HUES64 (cell line): ENCODE data around the gene ZNF606.

Source experiments
- H3K27ac ChIP-seq: 2 replicates; pipeline ENCODE4 v1.7.0; 2013; ENCODE audit warnings: low read depth, low read length, inconsistent platforms
- H3K27me3 ChIP-seq: 2 replicates; pipeline ENCODE4 v1.6.1; 2013; ENCODE audit warnings: mild to moderate bottlenecking, low read length; ENCODE audit not compliant: insufficient read depth
- H3K36me3 ChIP-seq: 2 replicates; pipeline ENCODE4 v1.6.1; 2013; ENCODE audit warnings: mild to moderate bottlenecking, low read length; ENCODE audit not compliant: insufficient read depth
- H3K4me1 ChIP-seq: 2 replicates; pipeline ENCODE4 v1.6.1; 2013; ENCODE audit warnings: mild to moderate bottlenecking, low read length, moderate library complexity; ENCODE audit not compliant: insufficient read depth
- H3K4me3 ChIP-seq: 2 replicates; pipeline ENCODE4 v1.5.1; 2013; ENCODE audit warnings: mild to moderate bottlenecking, low read length, moderate library complexity
- H3K9ac ChIP-seq: 2 replicates; pipeline ENCODE4 v1.6.1; 2013; ENCODE audit warnings: mild to moderate bottlenecking, low read depth, low read length
- H3K9me3 ChIP-seq: 2 replicates; pipeline ENCODE4 v1.6.1; 2013; ENCODE audit warnings: low read depth, low read length; ENCODE audit not compliant: insufficient read depth
- WGBS: fragments of 150-250, 120-280 bp; methylation state at CpG from one replicate; pipeline ENCODE4 v1.1.7; 2013; ENCODE audit warnings: missing lambda C conversion rate; 5-methylcytosine and 5-hydroxymethylcytosine counted together

Gene ZNF606

DNA sequence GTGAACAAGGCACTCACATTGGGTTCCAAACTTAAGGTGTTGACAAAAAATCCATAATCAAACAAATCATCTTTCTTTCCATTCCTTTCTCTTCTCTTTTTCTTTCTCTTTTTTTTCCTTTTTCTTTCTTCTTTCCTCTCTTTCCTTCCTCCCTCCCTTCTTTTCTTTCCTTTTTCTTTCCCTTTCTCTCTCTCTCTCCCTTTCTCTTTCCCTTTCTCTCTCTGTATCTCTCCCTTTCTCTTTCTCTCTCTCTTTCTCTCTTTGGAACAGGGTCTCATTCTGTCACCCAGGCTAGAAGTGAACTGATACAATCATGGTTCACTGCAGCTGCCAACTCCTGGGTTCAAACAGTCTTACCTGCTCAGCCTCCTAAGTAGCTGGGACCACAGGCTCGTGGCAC, 40.8 kb downstream of the ZNF606 start:
- H3K9me3 ChIP-seq: peaks cover 58% of the 10 kb centered on the region
- no peaks in the 10 kb centered on the region for H3K4me1 ChIP-seq
- WGBS: 80% methylated on average over 1 of the region's 1 CpG
- H3K9ac ChIP-seq: no peak overlapping the region
- H3K36me3 ChIP-seq: no peaks in the 10 kb centered on the region
- no peak overlapping the region for H3K4me3 ChIP-seq
- no peaks in the 10 kb centered on the region for H3K27me3 ChIP-seq
- no peak overlapping the region for H3K27ac ChIP-seq

DNA sequence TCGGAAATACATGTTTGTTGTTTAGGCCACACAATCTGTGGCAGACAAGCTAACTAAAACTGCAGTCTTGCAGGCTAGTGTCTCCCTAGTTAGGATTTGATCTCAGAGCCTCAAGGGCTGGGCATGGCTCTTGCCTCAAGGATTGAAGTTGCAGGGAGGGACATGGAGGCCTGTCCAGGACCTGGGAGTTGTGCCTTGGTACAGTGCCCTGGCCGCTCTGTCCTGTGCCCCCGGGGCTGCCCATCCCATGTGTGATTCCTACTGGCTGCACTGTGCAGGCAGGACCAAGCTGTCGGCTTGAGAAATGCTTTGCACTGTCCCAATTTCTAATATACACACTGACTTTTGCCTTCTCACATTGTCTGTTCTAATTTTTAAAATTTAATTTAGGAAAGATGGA, 47.6 kb downstream of the ZNF606 start:
- no peaks in the 10 kb centered on the region for H3K4me1 ChIP-seq
- no peak overlapping the region for H3K9ac ChIP-seq
- H3K4me3 ChIP-seq: no peak overlapping the region
- no peaks in the 10 kb centered on the region for H3K27me3 ChIP-seq
- whole genome bisulfite sequencing: 92% methylated on average over 4 of the region's 4 CpGs
- no peak overlapping the region for H3K27ac ChIP-seq
- no peaks in the 10 kb centered on the region for H3K36me3 ChIP-seq
- peaks cover 41% of the 10 kb centered on the region; the same call in 1 of the 2 replicates for H3K9me3 ChIP-seq

DNA sequence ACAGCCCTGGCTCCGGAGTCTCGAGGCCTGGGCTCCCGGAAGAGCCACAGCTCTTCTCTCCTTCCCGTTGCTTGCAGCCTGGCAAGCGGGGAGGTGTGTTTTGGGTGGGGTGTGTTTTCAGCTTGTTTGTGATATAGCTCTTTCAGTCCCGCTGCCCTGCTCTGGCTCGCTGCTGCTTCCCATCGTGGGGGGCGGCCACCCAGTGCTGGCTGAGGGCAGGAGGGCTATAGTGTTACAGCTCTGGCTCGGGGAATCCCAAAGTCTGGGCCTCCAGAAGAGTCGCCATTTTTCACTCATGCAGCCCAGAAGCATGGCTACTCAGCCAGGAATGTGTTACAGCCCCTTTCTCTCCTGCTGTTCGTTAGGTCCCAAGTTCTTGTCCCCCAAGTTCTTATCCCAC, 52.9 kb downstream of the ZNF606 start:
- 90% methylated on average over 12 of the region's 12 CpGs for WGBS
- Histone ChIP-seq H3K36me3 (no peaks in the 10 kb centered on the region), H3K27ac (no peak overlapping the region), H3K4me3 (no peak overlapping the region), H3K9me3 (peaks cover 27% of the 10 kb centered on the region; the same call in 1 of the 2 replicates), H3K4me1 (peaks cover 5% of the 10 kb centered on the region; the same call in 1 of the 2 replicates), H3K27me3 (no peaks in the 10 kb centered on the region), H3K9ac (no peak overlapping the region)

DNA sequence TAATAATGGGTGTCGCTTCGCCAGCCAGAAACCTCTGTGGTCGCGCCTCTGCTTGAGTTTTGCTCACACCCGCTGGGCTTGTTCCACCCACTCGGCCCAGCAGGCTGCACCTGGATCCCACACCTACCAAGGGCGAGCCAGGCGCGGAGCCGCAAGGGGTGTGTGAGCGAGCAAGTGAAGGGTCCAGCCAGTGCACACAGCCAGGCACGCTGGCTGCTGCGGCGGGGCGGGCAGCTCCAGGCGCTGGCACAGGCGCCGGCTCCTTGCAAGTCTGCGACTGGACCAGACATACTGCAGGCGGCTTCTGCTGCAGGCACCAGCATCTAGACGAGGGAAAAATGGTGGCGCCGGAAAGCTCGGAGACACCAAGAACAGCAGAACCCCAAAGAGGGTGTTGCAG, 53.3 kb downstream of the ZNF606 start:
- no peak overlapping the region for H3K27ac ChIP-seq
- H3K4me1 ChIP-seq: peaks cover 5% of the 10 kb centered on the region; the same call in 1 of the 2 replicates
- peaks cover 27% of the 10 kb centered on the region; the same call in 1 of the 2 replicates for H3K9me3 ChIP-seq
- WGBS: 95% methylated on average over 24 of the region's 24 CpGs
- no peaks in the 10 kb centered on the region for H3K36me3 ChIP-seq
- H3K27me3 ChIP-seq: no peaks in the 10 kb centered on the region
- no peak overlapping the region for H3K4me3 ChIP-seq
- H3K9ac ChIP-seq: no peak overlapping the region

DNA sequence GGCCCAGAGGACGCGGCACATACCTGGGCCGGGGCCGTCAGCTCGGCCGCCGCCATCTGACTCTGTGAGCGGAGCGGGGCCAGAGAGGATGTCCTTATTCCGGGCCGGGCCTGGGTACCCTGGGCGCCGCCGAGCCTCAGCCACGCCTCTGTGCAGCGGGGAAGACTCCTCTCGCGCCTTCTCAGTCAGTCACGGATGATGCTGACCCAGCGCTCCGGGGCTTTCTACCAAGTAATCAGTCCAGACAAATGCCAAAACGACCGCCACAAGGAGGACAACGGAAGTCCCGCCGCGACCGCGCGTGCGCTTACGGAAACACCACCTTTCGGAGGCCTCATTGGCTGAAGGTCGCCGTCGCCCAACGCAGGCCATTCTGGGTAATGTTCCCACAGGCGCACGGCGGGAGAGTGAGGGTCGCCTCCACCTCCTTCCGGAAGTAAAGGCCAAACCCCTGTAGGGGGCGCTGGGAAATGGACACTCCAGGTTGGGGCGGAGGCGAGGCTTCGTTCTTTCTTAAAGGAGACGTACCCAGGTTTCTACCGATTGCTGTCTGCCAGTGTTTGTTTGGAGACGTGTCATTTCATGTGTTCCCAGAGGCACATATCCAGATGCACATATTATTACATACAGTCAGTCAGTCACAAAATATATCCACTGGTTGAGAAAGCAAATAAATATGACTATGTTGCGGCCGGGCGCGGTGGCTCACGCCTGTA, 55.0 kb downstream of the ZNF606 start, which contains the start of gene ZNF256:
Gene ZNF256 (minus strand): TSS at position 288 of the 716 bp plus-strand sequence. CDS start 232 bp downstream, at position 56.
- Histone ChIP-seq H3K9me3 (peaks cover 26% of the 10 kb centered on the region; the same call in 1 of the 2 replicates), H3K27me3 (no peaks in the 10 kb centered on the region), H3K4me3 (peak within 1 kb of the TSS; percentile 93), H3K4me1 (peaks cover 5% of the 10 kb centered on the region; the same call in 1 of the 2 replicates), H3K36me3 (peaks cover 17% of the 10 kb centered on the region), H3K27ac (peak within 1 kb of the TSS; percentile 73), H3K9ac (peak within 1 kb of the TSS; percentile 89)
- 9% methylated on average over 54 of the region's 54 CpGs for WGBS

DNA sequence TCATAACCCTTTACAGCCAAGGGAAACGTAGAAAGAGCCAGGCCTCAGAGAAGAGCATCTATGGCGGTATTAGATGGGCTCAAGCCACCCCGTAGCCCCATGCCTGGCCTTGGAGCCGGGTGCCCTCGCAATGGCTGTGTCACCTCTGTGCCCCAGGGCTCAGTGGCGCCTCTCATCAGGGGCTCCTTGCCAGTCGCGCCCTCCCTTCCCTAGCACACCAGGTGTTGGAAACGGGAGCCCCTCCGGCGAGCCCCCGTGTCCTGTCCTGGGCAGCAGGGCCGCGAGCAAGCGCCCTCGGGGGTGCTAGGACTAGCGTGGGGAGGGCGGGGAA, 55.6 kb downstream of the ZNF606 start:
- no peaks in the 10 kb centered on the region for H3K27me3 ChIP-seq
- 2% methylated on average over 18 of the region's 18 CpGs for WGBS
- peaks cover 31% of the 10 kb centered on the region; the same call in 1 of the 2 replicates for H3K9me3 ChIP-seq
- peak overlapping the region; percentile 93 for H3K4me3 ChIP-seq
- peaks cover 5% of the 10 kb centered on the region; the same call in 1 of the 2 replicates for H3K4me1 ChIP-seq
- H3K9ac ChIP-seq: peak overlapping the region; percentile 89
- H3K27ac ChIP-seq: peak overlapping the region; percentile 73
- H3K36me3 ChIP-seq: peaks cover 22% of the 10 kb centered on the region

DNA sequence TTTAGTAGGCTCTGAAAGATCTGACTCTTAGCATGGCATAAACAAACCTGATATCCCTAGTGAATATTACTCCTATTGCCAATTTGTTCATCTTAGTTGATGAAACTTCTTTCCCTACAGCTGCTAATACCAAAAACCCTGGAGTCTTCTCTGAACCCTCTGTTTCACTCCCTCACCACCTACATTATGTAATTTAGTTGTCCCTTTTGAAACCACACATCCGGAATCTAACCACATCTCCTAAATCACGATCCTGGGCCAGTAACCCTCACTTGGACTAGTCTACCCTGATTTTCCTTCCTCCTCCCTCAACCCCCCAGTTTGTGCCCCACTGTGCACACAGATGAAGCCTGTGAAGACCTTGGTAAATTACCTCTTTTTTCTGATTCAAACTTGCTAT, 56.3 kb downstream of the ZNF606 start:
- Histone ChIP-seq H3K27me3 (no peaks in the 10 kb centered on the region), H3K27ac (no peak overlapping the region), H3K9ac (peak overlapping the region; percentile 89), H3K4me3 (peak overlapping the region; percentile 93), H3K4me1 (peaks cover 5% of the 10 kb centered on the region; the same call in 1 of the 2 replicates), H3K36me3 (peaks cover 30% of the 10 kb centered on the region), H3K9me3 (peaks cover 30% of the 10 kb centered on the region; the same call in 1 of the 2 replicates)
- WGBS: 93% methylated on average over 2 of the region's 2 CpGs

DNA sequence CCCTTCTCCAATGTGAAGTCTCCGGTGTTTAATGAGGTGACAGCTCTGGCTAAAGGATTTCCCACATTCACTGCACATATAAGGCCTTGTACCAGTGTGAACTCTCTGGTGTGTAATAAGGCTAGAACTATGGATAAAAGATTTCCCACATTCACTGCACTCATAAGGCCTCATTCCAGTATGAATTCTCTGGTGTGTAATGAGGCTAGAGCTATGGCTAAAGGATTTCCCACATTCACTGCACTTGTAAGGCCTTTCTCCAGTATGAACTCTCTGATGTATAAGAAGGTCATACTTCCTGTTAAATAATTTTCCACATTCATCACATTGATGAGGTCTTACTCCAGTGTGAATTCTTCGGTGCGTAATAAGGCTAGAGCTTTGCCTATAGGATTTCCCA, 61.0 kb downstream of the ZNF606 start:
- no peak overlapping the region for H3K27ac ChIP-seq
- H3K36me3 ChIP-seq: peaks cover 44% of the 10 kb centered on the region
- peaks cover 5% of the 10 kb centered on the region; the same call in 1 of the 2 replicates for H3K4me1 ChIP-seq
- peaks cover 17% of the 10 kb centered on the region; the same call in 1 of the 2 replicates for H3K9me3 ChIP-seq
- no peaks in the 10 kb centered on the region for H3K27me3 ChIP-seq
- WGBS: 100% methylated on average over 2 of the region's 3 CpGs
- no peak overlapping the region for H3K4me3 ChIP-seq
- H3K9ac ChIP-seq: no peak overlapping the region

DNA sequence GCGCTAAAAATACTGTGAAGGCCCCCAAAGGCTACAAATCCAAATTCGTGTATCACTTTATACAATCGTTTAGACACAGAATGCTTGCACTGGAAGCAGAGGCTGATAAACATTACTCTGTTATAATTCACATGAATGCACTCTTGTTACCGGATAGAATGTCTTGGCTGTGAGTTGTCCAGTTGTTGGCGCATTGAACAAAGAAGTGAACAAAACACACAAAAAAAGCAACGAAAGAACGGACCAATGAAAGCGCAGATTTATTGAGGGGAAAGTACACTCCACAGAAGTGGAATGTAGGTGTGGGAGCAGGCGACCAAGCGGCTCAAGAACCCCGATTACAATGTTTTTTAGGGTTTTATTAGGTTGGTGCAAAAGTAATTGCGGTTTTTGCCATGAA, 66.9 kb downstream of the ZNF606 start:
- no peaks in the 10 kb centered on the region for H3K27me3 ChIP-seq
- peaks cover 38% of the 10 kb centered on the region for H3K36me3 ChIP-seq
- H3K9me3 ChIP-seq: peaks cover 22% of the 10 kb centered on the region
- H3K9ac ChIP-seq: no peak overlapping the region
- no peaks in the 10 kb centered on the region for H3K4me1 ChIP-seq
- peak overlapping the region; percentile 10; the same call in 1 of the 2 replicates for H3K4me3 ChIP-seq
- no peak overlapping the region for H3K27ac ChIP-seq
- WGBS: 92% methylated on average over 12 of the region's 12 CpGs

DNA sequence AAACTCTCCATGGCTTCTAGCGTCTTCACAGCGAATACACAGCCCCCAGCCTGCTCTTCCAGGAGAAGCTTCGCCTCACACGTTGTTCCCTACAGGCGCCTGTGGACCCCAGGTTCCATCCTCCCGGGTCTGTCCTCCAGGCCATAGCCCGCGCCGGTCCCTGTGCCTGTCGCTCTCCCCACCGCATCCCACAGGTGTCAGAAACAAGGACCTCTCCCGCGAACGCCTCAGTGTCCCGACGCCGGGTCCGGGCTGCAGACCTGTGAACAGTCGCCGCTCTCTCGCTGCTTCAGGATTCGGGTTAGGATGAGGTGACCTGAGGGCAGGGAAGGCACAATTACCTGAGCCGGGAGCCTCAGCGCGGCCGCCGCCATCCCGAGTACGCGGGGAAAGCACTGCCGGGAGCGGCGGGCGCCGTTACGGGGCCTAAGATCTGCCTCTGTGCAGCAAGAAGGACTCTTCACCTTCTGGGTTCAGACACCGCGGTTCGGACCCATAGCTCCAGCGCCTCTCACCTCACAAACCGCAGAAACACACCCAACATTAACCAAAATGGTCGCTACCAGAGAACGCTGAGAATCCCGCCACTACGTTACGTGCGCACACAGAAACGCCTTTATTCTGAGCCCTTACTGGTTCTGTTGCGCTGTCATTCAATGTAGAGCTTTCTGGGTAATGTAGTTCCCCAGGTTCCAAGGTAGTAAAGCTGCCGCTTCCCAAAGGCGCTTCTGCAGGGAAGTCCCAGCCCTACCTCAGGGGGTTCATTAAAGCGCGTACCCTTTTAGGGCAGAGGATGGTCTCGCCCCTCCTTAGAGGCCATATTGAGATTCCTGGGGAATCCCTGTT, 67.6 kb downstream of the ZNF606 start, which contains the start of gene ZNF418:
Gene ZNF418 (minus strand): TSS at position 583 of the 846 bp plus-strand sequence. CDS start 1,580 bp downstream, outside the sequence.
- H3K9ac ChIP-seq: peak within 1 kb of the TSS; percentile 94

DNA sequence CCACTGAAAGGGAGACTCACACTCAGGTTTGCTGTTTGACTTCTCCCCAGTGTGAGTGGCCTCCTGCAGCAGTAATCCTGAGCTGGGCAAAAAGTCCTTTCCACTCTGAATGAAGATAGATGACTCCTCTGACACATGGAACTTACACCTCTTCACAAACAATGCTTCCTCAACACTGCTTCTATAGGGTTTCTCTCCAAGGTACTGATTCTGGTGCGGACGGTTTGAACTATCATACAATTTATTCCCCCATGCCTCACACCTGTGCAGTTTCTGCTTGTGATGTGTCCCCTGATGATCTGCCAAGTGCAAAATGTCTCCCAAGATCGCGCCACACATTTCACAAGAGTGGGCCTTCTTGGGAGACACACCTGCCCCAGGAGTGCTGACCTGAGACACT, 75.0 kb downstream of the ZNF606 start:
- H3K4me1 ChIP-seq: no peaks in the 10 kb centered on the region
- 97% methylated on average over 4 of the region's 4 CpGs for WGBS
- peaks cover 61% of the 10 kb centered on the region for H3K9me3 ChIP-seq
- no peak overlapping the region for H3K4me3 ChIP-seq
- H3K27me3 ChIP-seq: no peaks in the 10 kb centered on the region
- no peak overlapping the region for H3K9ac ChIP-seq
- H3K27ac ChIP-seq: no peak overlapping the region
- H3K36me3 ChIP-seq: peaks cover 89% of the 10 kb centered on the region

More for the DNA sequence above, 67.6 kb downstream of the ZNF606 start, which contains the start of gene ZNF418:
- H3K27me3 ChIP-seq: no peaks in the 10 kb centered on the region
- peaks cover 26% of the 10 kb centered on the region for H3K9me3 ChIP-seq
- peaks cover 39% of the 10 kb centered on the region for H3K36me3 ChIP-seq
- peak within 1 kb of the TSS; percentile 92 for H3K27ac ChIP-seq
- H3K4me1 ChIP-seq: no peaks in the 10 kb centered on the region
- H3K4me3 ChIP-seq: peak within 1 kb of the TSS; percentile 81
- WGBS: 1% methylated on average over 54 of the region's 54 CpGs
